ENCODE data around the gene CDK11B. TPM values are rescaled to one million over a fixed set of nuclear protein-coding genes. Genes with fewer than 3 reads are reported as not detected.
"Not testable (repeated sequence)": the region's sequence is repeated elsewhere in the genome, so short reads cannot be mapped to it uniquely, and the experiment has no call there.

The CDK11B gene
- polyA plus RNA-seq, 4 donors: 36.8 to 47.7 (median 42.4) TPM

- DNase-seq (ENCODE audit: low read depth in 4 of 4, low spot score in 2 of 4): no peak
Measured at GRCh38 chr1:1600861-1601563, 57.8 kb downstream of the CDK11B start.

GRCh38 chr1:1599935-1600860, 58.6 kb downstream of the CDK11B start, which contains the start of gene FNDC10:
TSS of gene FNDC10 (minus strand) at chr1:1600135. CDS start at chr1:1600015, 120 bp downstream.
- no peak for DNase-seq (ENCODE audit: low read depth in 4 of 4, low spot score in 2 of 4)

GRCh38 chr1:1599030-1599934, 59.5 kb downstream of the CDK11B start:
- no peak for DNase-seq (ENCODE audit: low read depth in 4 of 4, low spot score in 2 of 4)

GRCh38 chr1:1598720-1599029, 60.1 kb downstream of the CDK11B start:
- DNase-seq (ENCODE audit: low read depth in 4 of 4, low spot score in 2 of 4): no peak

GRCh38 chr1:1598051-1598719, 60.6 kb downstream of the CDK11B start:
- DNase-seq (ENCODE audit: low read depth in 4 of 4, low spot score in 2 of 4): no peak

GRCh38 chr1:1597275-1597930, 61.4 kb downstream of the CDK11B start:
- no peak for DNase-seq (ENCODE audit: low read depth in 4 of 4, low spot score in 2 of 4)

GRCh38 chr1:1596493-1597274, 62.1 kb downstream of the CDK11B start:
- DNase-seq (ENCODE audit: low read depth in 4 of 4, low spot score in 2 of 4): no peak

- DNase-seq (ENCODE audit: low read depth in 4 of 4, low spot score in 2 of 4): not testable (repeated sequence)
Measured at GRCh38 chr1:1595341-1595740, 63.5 kb downstream of the CDK11B start.

GRCh38 chr1:1594602-1595260, 64.1 kb downstream of the CDK11B start:
- DNase-seq (ENCODE audit: low read depth in 4 of 4, low spot score in 2 of 4): no peak

- no peak for DNase-seq (ENCODE audit: low read depth in 4 of 4, low spot score in 2 of 4)
Measured at GRCh38 chr1:1593834-1594601, 64.8 kb downstream of the CDK11B start.

GRCh38 chr1:1591452-1591851, 67.4 kb downstream of the CDK11B start:
- no peak for DNase-seq (ENCODE audit: low read depth in 4 of 4, low spot score in 2 of 4)

Other genes starting within 250 kb of the CDK11B start
- 10 to 100 TPM in 3 of 4 donors, 1 to 10 TPM in 1; 5.1 to 27.6 (median 12.1) TPM for gene ANKRD65, start 237.7 kb downstream of the CDK11B start, polyA plus RNA-seq (ENCODE audit: insufficient read length in 4 of 4)
- 100 to 1,000 TPM in 1 of 4 donors, 10 to 100 TPM in 3; 48.3 to 104 (median 66.7) TPM for gene VWA1, start 223.3 kb downstream of the CDK11B start, polyA plus RNA-seq (ENCODE audit: insufficient read length in 4 of 4)
- gene ATAD3C, start 209.3 kb downstream of the CDK11B start, polyA plus RNA-seq (ENCODE audit: insufficient read length in 4 of 4): 1 to 10 TPM; 2.6 to 3.7 (median 2.9) TPM
- 10 to 100 TPM in 3 of 4 donors, 1 to 10 TPM in 1; 9.4 to 29.9 (median 20.5) TPM for gene ATAD3B, start 187.2 kb downstream of the CDK11B start, polyA plus RNA-seq (ENCODE audit: insufficient read length in 4 of 4)
- gene ATAD3A, start 146.8 kb downstream of the CDK11B start, polyA plus RNA-seq (ENCODE audit: insufficient read length in 4 of 4): 10 to 100 TPM; 15.8 to 31.6 (median 24.4) TPM
- gene TMEM240, start 118.4 kb downstream of the CDK11B start, polyA plus RNA-seq (ENCODE audit: insufficient read length in 4 of 4): 1 to 10 TPM; 4.3 to 8.4 (median 7.3) TPM
- gene SSU72, start 84.1 kb downstream of the CDK11B start, polyA plus RNA-seq (ENCODE audit: insufficient read length in 4 of 4): 10 to 100 TPM; 76.6 to 95.9 (median 82.9) TPM
- gene FNDC10, start 58.9 kb downstream of the CDK11B start, polyA plus RNA-seq (ENCODE audit: insufficient read length in 4 of 4): 1 to 10 TPM; 1.6 to 5.1 (median 4.0) TPM
- gene MIB2, start 43.5 kb downstream of the CDK11B start, polyA plus RNA-seq (ENCODE audit: insufficient read length in 4 of 4): 10 to 100 TPM; 23.5 to 90.7 (median 55.8) TPM
- 10 to 100 TPM; 16.0 to 54.0 (median 37.4) TPM for gene MMP23B, start 26.8 kb downstream of the CDK11B start, polyA plus RNA-seq (ENCODE audit: insufficient read length in 4 of 4)
- gene SLC35E2B, start 33.8 kb upstream of the CDK11B start, polyA plus RNA-seq (ENCODE audit: insufficient read length in 4 of 4): 100 to 1,000 TPM in 1 of 4 donors, 10 to 100 TPM in 3; 56.5 to 111 (median 82.2) TPM
- gene CDK11A, start 65.4 kb upstream of the CDK11B start, polyA plus RNA-seq (ENCODE audit: insufficient read length in 4 of 4): 10 to 100 TPM; 22.8 to 42.1 (median 32.4) TPM
- gene NADK, start 119.5 kb upstream of the CDK11B start, polyA plus RNA-seq (ENCODE audit: insufficient read length in 4 of 4): 10 to 100 TPM; 40.8 to 62.0 (median 50.9) TPM
- gene GNB1, start 232.1 kb upstream of the CDK11B start, polyA plus RNA-seq (ENCODE audit: insufficient read length in 4 of 4): 100 to 1,000 TPM; 261 to 315 (median 282) TPM